HG02870 (cell line): Measurements from ENCODE around the gene IPO4.
"Not testable (repeated sequence)": the region's sequence is repeated elsewhere in the genome, so short reads cannot be mapped to it uniquely, and the experiment has no call there.

Experiments
- ATAC-seq: cut with Tn5 transposase; IDR thresholded peaks from one replicate; pipeline ENCODE4 v1.9.1; 2021; ENCODE audit warnings: mild to moderate bottlenecking, moderate library complexity; ENCODE audit not compliant: unreplicated experiment

The IPO4 gene, protein sequence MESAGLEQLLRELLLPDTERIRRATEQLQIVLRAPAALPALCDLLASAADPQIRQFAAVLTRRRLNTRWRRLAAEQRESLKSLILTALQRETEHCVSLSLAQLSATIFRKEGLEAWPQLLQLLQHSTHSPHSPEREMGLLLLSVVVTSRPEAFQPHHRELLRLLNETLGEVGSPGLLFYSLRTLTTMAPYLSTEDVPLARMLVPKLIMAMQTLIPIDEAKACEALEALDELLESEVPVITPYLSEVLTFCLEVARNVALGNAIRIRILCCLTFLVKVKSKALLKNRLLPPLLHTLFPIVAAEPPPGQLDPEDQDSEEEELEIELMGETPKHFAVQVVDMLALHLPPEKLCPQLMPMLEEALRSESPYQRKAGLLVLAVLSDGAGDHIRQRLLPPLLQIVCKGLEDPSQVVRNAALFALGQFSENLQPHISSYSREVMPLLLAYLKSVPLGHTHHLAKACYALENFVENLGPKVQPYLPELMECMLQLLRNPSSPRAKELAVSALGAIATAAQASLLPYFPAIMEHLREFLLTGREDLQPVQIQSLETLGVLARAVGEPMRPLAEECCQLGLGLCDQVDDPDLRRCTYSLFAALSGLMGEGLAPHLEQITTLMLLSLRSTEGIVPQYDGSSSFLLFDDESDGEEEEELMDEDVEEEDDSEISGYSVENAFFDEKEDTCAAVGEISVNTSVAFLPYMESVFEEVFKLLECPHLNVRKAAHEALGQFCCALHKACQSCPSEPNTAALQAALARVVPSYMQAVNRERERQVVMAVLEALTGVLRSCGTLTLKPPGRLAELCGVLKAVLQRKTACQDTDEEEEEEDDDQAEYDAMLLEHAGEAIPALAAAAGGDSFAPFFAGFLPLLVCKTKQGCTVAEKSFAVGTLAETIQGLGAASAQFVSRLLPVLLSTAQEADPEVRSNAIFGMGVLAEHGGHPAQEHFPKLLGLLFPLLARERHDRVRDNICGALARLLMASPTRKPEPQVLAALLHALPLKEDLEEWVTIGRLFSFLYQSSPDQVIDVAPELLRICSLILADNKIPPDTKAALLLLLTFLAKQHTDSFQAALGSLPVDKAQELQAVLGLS

DNA sequence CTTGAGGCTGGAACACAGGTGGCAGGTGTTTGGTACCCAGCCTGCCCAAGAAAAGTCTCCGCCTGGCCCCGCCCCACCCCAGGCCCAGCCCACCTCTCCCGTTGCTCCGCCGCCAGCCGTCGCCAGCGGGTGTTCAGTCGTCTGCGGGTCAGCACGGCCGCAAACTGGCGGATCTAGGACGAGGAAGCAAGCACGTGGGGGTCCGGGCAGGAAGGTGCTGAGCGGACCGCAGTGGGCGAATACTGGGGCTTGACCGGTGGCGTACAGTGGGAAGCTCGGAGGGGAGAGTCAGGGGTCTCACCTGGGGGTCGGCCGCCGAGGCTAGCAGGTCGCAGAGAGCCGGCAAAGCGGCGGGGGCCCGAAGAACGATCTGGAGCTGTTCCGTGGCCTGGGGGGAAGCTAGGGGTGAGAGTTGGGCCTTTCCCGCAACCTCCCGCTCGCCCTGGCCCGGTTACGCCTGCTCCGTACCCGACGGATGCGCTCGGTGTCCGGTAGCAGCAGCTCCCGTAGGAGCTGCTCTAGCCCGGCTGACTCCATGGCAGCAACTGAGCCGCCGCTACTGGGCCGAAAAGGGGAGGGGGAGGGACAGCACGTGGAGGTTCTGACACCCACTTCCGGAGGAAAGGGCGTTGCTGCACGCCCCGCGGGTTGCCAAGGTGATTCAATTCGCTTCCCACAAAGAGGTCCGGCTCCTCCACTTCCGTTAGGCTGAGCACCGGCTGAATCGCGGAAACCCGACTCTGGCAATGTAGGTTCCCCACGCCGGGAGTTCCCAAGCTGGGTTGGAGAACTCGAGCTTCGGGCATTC, at the start of gene IPO4:
IPO4 (minus strand) TSS at position 566 of the 808 bp plus-strand sequence; CDS start at position 537, 29 bp downstream.
- ATAC-seq = peak; percentile 93

DNA sequence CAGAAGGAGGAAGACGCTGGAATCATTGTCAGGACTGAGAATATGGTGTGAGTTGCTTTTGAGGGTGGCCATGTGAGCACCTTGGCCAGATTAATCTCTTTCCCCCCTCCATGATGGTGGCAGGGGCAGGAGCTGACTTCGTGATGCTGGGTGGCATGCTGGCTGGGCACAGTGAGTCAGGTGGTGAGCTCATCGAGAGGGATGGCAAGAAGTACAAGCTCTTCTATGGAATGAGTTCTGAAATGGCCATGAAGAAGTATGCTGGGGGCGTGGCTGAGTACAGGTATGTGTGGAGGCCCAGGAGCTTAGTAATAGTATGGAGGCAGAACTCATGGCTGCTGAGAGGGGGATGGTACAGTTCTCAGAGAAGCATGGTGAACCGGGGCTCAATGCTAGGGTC, 49.5 kb upstream of the IPO4 start:
- ATAC-seq = no peak

DNA sequence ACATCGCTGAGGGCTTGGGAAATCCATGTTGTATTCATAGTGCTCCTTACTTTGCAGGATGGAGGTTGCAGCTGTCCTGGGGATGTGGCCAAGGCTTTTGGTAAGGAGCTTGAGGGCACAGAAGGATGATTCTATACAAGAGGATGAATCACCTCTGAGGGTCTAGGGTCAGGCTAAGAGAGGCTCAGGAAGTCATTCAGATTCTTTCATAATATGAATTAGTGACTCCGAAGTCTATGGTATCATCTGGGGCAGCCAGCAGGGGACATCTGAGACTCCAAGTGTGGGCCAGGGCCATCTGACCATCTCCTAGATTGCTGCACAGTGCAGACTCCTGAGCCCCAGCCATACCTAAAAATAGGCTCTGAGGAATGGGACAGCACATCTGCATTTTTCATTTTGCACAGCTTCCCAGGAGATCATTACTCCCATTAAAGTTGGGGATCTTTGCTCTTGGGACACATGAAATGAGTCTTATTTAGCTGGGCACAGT, 48.9 kb upstream of the IPO4 start:
- no peak for ATAC-seq

DNA sequence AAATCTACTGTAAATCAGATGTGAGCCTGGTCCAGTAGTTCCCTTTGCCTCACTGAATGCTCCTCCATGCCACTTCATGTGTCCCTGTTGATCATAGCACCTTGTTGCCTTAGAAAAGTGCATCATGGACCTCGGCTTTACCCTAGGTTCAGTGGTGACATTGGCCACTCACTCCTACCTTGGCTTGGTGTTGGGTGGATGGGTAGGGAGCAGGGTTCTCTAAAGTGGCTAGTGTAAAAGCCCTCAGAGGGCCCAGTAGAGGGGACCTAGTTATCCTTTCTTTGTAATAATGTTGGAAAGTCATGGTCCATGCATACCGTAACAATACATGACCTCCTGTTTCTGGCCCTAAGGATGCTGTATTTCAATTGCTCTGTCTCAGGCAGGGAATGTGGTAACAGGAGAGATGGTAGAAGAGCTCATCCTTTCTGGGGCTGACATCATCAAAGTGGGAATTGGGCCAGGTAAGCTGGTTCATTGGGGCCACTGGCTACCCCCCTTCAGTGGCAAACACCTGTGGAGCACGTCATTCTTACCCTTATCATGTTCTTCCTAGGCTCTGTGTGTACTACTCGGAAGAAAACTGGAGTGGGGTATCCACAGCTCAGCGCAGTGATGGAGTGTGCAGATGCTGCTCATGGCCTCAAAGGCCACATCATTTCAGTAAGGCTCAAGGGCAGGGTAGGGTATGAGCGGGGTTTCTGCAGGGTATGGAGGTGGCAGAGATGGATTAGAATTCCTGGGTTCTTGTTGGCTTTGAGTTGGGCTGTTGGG, 48.3 kb upstream of the IPO4 start:
- ATAC-seq = no peak

DNA sequence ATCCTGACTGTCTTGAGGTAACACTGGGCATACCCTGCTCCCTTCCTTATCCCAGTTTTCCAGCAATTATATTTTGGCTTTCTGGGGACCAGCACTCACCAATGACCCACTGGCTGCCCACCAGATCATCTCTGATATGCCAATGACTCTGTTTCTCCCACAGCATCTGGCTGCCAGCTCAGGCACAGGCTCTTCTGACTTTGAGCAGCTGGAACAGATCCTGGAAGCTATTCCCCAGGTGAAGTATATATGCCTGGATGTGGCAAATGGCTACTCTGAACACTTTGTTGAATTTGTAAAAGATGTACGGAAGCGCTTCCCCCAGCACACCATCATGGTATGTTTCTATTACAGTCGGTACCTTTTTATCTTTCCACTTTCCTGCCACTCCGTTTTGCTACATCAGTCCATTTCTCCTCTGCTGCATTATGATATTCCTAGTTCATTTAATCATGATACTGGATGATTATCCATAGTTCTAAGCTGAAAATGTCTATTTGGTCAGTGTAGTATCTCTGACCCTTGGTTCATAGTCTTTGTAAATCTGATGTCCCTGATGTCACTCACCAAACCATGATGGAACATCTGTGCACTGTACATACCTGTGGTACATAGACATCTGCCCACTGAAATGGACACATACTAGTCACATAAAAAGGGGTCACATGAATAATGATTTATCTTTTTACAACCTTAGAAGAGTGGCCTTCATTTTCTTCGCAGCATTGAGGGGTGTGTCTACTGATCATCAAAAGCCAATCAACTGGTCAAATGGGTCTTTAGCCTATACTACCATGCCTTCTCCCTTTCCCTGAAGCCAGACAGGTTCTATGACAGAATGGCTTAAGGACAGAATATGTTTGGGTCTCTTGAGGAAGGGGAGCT, 47.4 kb upstream of the IPO4 start:
- no peak for ATAC-seq

DNA sequence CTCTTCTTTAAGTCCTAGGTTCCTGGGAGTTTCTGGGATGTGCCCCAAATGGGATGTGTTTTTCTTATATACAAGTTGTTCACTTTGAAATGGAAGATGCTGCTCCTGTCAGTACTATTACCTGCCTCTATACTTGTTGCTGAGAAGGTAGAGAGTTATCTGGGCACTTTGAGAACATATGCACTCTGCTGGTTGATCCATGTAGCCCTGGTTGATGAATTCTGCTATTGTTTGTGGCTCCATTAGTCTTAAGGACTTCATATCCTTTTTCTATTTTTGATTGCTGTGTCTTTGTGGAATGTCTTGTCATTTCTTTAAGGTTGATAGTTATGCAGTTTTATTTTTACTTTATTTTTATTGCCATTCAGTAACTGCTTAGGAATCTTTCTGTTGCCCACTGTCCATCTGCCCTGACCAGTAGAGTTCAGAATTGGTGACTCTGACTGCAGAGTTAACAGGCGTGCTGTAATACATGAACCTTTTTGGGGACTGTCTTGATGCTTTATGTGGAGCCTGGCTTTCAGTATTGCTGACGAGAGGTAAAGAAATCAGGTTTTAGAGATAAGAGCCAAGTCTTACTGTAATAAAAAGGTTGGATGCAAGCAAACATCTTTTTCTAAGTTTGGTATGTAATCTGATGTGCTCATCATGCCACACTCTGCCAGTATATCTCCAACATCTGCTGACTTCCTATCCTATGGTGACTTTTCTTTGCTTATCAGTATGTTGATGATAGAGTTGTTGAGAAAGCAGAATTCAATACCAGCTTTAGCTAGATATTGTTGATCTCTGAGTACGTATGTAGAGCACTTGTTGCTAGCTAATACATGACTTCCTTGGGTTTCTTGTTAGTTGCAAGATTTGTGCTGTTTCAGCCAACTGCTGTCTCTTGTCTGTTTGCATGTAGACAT, 45.7 kb upstream of the IPO4 start:
- ATAC-seq = no peak

DNA sequence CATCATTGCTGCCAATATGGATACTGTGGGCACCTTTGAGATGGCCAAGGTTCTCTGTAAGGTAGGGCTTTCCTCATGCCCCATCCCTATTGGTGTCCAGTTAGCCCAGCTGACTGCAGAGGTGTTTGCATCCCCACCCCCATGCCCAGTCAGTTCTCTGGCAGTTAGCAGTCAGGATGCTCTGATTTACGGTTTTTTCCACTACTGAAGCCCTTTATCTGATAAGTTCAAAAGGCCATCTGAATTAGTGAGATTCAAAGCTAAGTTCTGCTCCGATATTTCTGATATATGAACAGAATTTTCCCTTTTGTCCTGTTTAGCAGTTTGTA, 44.9 kb upstream of the IPO4 start:
- ATAC-seq = no peak

DNA sequence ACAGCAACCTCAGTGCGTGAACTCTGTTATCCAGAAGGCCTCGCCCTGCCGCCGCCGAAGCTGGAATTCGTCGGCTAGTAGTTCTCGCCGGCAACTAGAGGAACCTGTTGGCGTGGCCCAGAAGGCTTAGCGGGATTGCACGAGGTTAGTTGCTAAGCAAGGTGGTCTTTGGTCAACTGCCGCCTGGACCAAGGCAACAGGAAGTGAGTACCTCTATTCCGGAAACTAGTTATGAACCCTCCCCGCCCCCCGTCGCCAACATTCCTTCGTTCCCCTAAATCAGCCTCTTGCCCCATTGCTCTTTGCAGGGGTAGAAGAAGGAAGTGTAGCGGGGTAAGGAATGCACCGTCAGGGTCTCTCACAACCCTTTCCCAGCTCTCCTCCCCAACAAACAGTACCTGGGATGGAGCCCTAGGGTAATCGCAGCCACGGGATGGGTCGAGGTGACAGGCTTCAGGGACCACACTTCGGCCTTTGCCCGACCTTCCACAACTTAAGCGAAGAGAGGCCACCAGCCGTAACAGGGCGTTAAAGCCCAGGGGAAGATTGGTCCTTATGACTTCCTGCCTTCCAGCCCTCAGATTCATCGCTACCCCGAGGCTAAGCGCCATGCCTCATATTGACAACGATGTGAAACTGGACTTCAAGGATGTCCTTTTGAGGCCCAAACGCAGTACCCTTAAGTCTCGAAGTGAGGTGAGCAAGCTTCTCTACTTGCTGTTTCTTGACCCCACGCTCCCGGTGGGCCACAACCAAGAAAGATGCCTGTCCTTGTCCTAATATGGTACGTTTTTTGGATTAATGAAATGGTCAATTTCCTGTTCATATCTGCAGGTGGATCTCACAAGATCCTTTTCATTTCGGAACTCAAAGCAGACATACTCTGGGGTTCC, 44.3 kb upstream of the IPO4 start, which contains the start of gene GMPR2:
GMPR2 (plus strand) TSS at position 285 of the 893 bp plus-strand sequence; CDS start at position 610, 325 bp downstream.
- peak; percentile 48 for ATAC-seq

DNA sequence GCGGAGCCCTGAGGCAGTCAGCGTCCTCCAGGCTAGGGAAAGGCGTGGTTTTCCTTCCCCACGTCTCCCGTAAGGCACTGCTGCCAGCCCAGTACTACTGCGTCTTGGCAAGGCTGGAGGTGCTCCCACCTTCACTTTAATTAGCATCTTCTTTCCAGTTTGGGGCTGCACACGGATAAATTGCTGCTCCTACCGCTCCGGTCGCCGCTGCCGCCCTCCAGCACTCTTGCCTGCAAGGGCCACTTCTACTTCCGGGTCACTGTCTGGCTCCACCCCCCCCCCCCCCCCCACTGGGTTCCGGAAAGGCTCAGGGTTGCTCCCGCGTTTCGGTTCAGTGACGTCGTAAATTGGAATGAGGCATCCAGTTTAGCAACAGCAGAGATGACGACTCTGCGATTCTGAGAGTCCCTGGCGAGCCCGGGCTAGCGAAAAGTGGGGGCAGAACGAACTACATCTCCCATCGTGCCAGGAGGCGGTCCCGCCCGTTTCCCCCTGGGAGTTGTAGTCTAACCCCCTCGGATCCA, 43.6 kb upstream of the IPO4 start, which contains the start of gene NEDD8:
NEDD8 (minus strand) TSS at position 247 of the 524 bp plus-strand sequence; CDS start at position 147, 100 bp downstream.
- ATAC-seq = peak; percentile 71

DNA sequence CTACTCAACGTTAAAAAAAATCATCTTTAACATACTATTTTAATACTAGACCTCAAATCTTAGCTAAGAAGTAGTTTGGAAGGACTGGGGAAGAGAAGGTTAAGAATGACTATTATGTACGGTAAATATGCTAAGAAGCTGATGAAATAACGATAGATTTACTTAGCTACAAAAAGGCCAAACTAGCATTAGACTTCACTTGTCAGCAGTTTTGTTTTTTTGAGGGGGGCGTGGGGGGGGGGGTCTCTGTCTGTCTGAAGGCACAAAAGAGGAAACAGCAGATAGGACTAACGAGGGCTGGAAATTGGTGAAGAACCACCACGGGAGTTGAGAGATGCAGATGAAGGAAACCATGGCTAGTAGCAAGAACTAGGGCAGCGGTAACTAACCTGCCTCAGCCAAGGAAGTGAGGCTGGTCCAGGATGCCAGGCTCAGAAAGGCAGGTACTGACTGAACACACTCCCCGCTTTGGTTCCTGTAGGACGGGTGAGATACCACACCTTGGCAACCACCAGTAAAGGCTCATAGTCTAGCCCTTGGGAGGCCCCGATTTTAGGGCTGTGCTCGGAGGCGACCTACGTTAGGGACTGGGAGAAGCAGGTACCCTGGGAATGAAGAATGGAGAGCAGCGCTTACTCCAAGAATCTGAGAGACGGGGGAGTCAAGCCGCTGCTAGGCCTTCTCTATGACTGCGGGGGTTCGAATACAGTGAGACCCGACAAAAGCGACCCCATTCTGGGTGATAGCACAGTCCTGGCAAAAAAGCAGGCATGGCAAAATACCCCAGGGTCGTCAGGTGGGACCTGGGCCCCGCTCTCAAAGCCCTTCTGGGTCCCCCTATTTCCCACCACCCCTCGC, 42.9 kb upstream of the IPO4 start:
- peak; percentile 8 for ATAC-seq

DNA sequence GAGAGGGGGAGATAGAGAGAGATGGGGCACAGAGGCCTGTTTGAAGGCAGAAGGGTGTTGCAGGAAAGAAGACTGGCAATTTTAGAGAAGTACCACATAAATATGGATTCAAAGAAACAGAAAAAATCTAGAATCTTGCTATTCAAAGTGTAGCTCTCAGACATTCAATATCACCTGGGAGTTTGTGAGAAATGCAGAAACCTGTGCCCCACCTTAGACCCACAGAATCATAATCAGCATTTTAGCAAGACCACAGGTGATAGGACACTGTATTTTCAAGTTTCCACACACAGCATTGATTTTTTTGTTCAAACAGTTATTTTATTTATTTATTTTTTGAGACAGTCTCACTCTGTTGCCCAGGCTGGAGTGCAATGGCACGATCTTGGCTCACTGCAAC, 40.3 kb upstream of the IPO4 start:
- no peak for ATAC-seq

DNA sequence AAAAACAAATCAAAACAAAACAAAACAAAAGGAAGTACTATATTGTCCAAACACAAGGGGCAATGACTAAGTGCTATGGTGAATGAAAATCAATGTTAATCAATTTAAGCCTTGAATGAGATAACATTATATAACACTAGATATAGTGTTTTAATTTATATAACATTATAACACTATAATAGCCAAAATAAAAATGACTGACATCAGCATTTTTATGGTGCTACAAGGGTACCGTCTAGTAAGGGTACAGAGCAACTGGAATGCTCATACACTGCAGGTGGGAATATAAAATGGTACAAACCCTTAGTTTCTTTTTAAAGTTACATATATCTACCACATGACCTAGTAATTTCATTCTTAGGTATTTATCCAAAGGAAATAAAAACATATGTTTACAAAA, 37.9 kb upstream of the IPO4 start:
- ATAC-seq = no peak

DNA sequence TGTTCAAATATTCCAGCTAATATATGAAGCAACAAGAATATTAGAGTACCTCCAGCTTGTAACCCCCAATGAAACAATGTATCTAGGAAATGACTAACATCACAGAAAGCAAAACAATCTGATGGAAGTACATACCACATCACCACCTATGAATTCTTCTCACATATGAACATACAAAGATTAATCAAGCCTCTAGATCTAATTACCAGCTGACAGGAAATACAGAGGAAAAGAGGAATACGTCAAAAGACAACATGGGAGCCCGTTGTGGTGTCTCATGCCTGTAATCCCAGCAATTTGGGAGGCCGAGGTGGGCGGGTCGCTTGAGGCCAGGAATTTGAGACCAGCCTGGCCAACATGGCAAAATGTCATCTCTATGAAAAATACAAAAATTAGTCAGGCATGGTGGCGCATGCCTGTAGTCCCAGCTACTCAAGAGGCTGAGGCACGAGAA, 36.0 kb upstream of the IPO4 start:
- no peak for ATAC-seq

DNA sequence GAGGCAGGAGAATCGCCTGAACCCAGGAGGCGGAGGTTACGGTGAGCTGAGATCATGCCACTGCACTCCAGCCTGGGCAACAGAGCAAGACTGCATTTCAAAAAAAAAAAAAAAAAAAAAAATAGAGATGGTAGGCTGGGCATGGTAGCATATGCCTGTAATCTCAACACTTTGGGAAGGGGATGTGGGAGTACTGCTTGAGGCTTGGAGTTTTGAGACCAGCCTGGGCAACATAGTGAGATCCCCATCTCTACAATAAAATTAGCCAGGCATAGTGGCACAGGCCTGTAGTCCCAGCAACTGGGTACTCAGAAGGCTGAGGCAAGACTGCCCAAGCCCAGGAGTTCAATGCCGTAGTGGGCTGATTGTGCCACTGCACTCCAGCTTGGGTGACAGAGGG, 34.4 kb upstream of the IPO4 start:
- ATAC-seq = not testable (repeated sequence)

DNA sequence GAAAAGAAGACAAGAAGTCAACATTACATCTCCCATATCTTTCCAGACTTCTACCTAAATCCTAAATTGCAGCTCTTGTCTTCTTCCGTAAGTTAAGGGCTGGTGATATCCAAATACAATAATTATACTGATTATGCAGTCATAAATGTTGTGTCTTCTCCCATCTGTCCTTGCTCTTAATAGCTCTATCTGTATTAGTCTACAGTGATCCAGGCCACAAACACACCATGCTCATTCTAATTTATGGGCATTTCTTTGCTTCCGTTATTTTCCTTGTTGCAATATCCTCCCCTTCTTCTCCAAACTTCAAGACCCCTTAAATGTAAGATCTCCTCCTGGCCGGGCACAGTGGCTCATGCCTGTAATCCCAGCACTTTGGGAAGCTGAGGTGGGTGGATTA, 30.9 kb upstream of the IPO4 start:
- no peak for ATAC-seq
